ENCODE data around the gene ELF1. TPM values are rescaled to one million over a fixed set of nuclear protein-coding genes. Genes with fewer than 3 reads are reported as not detected.
"Not testable (repeated sequence)": the region's sequence is repeated elsewhere in the genome, so short reads cannot be mapped to it uniquely, and the experiment has no call there.

The ELF1 gene
- total and polyA plus RNA-seq, 2 experiments from 2014 or later, result 7.0 to 12.7 TPM

DNA sequence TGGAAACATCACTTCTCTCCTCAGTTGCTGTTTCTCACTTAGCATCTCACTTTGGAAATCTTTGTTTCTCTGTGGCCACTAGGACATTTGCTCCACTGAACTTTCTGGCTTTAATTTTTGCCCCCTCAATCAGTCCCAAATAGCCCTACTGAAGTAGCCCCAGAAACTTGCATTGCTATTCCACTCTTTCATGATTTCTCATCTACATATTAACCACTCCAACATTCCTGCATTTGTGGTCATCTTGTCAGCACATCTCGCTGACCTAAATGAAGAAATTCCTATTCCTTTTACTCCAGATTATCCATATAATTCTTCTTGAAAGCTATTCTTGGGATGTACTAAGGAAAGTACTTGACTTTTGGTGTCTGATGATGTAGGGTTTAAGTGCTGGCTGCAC, 134.9 kb downstream of the ELF1 start:
- H3K27ac ChIP-seq (ENCODE audit: low read depth); H3K27ac Mint-ChIP-seq; H2AFZ ChIP-seq; H3K79me2 ChIP-seq (replicated peaks; ENCODE audit: insufficient read depth); H3K27me3 Mint-ChIP-seq (ENCODE audit: insufficient read depth, low read depth, poor library complexity); H3K27me3 ChIP-seq (ENCODE audit: insufficient read depth); H4K20me1 ChIP-seq (replicated peaks; ENCODE audit: insufficient read depth); ATAC-seq; H3K9me2 ChIP-seq (ENCODE audit: insufficient read depth); H3K4me3 ChIP-seq; H3F3A ChIP-seq (replicated peaks; ENCODE audit: low read depth); H3K4me1 Mint-ChIP-seq; H3K4me3 Mint-ChIP-seq; H3K36me3 ChIP-seq (ENCODE audit: insufficient read depth); DNase-seq (ENCODE audit: low spot score); H3K4me2 ChIP-seq; H3K4me1 ChIP-seq (ENCODE audit: insufficient read depth): not testable (repeated sequence)
- Mint-ChIP-seq H3K9me3 (peaks cover 20% of the 10 kb centered on the region), H3K36me3 (ENCODE audit: low read depth) (peaks cover 20% of the 10 kb centered on the region)

Other genes with a start within 250 kb of the ELF1 start
- gene MRPS31, start 248.1 kb downstream of the ELF1 start, total RNA-seq (2014; rRNA removed; shearing (Covaris generic)), result 26.1 and 26.8 TPM in 2 replicates
- 62.2 and 62.7 TPM in 2 replicates for gene MRPS31, start 248.1 kb downstream of the ELF1 start, polyA plus RNA-seq (2016; fragmentation: Nextera tagmentation; extraction: Ambion mirVana)
- gene SLC25A15, start 229.7 kb downstream of the ELF1 start, total RNA-seq (2014; rRNA removed; shearing (Covaris generic)), result 32.6 and 32.8 TPM in 2 replicates
- gene SLC25A15, start 229.7 kb downstream of the ELF1 start, polyA plus RNA-seq (2016; fragmentation: Nextera tagmentation; extraction: Ambion mirVana), result 6.5 and 7.3 TPM in 2 replicates
- 7.6 TPM in 2 replicates for gene WBP4, start 42.2 kb upstream of the ELF1 start, total RNA-seq (2014; rRNA removed; shearing (Covaris generic))
- 33.2 and 33.8 TPM in 2 replicates for gene WBP4, start 42.2 kb upstream of the ELF1 start, polyA plus RNA-seq (2016; fragmentation: Nextera tagmentation; extraction: Ambion mirVana)
- gene KBTBD6, start 113.5 kb upstream of the ELF1 start, total RNA-seq (2014; rRNA removed; shearing (Covaris generic)), result 12.5 and 13.5 TPM in 2 replicates
- gene KBTBD6, start 113.5 kb upstream of the ELF1 start, polyA plus RNA-seq (2016; fragmentation: Nextera tagmentation; extraction: Ambion mirVana), result 4.9 and 5.7 TPM in 2 replicates
- gene KBTBD7, start 175.3 kb upstream of the ELF1 start, total RNA-seq (2014; rRNA removed; shearing (Covaris generic)), result 19.1 and 20.2 TPM in 2 replicates
- gene KBTBD7, start 175.3 kb upstream of the ELF1 start, polyA plus RNA-seq (2016; fragmentation: Nextera tagmentation; extraction: Ambion mirVana), result 11.6 and 12.2 TPM in 2 replicates
- 22.6 and 28.7 TPM in 2 replicates for gene MTRF1, start 244.3 kb upstream of the ELF1 start, total RNA-seq (2014; rRNA removed; shearing (Covaris generic))
- gene MTRF1, start 244.3 kb upstream of the ELF1 start, polyA plus RNA-seq (2016; fragmentation: Nextera tagmentation; extraction: Ambion mirVana), result 11.9 and 18.4 TPM in 2 replicates